H1 (cell line): Measurements from ENCODE around the gene GNAQ. TPM values are rescaled to one million over a fixed set of nuclear protein-coding genes. Genes with fewer than 3 reads are reported as not detected.

ENCODE experiments used
- CTCF ChIA-PET: fragments of 300-600 bp; sonication (Branson Sonifier 250); formaldehyde crosslinking; loops from one replicate; lab custom pipeline; 2021; ENCODE audit not compliant: partially characterized antibody; lab: Charles Lee
- POLR2A ChIA-PET: fragments of 300-600 bp; sonication (Branson Sonifier 250); formaldehyde crosslinking; loops from one replicate; lab custom pipeline; 2021; ENCODE audit warnings: inconsistent platforms; ENCODE audit not compliant: partially characterized antibody; lab: Charles Lee
- DNase-seq, 2 experiments: peaks; one replicate each; pipeline versions ENCODE4 v3.0.0 to v3.0.0-alpha.2; 2010 to 2022; ENCODE audit warnings: low spot score in 2 of 2, low read depth in 1 of 2, mixed read lengths in 1 of 2
- FAIRE-seq: peaks from 2 replicates; lab custom pipeline; 2011; peaks lifted over from hg19 to GRCh38; lab: Jason Lieb, UNC
- H2AFZ ChIP-seq: 2 replicates; pipeline ENCODE4 v1.8.1; 2012; ENCODE audit warnings: low read length, inconsistent platforms
- H2AK5ac ChIP-seq: 2 replicates; pipeline ENCODE4 v1.6.1; 2013; ENCODE audit warnings: low read depth, low read length
- H2BK120ac ChIP-seq: replicated peaks from 2 replicates; pipeline ENCODE3; 2013; ENCODE audit warnings: low read depth, low read length, inconsistent platforms
- H2BK12ac ChIP-seq: 2 replicates; pipeline ENCODE4 v1.6.1; 2013; ENCODE audit warnings: low read depth, low read length
- H2BK15ac ChIP-seq: 2 replicates; pipeline ENCODE4 v1.6.1; 2013; ENCODE audit warnings: low read length
- H2BK20ac ChIP-seq: 2 replicates; pipeline ENCODE4 v1.6.1; 2013; ENCODE audit warnings: low read length
- H2BK5ac ChIP-seq: 2 replicates; pipeline ENCODE4 v1.6.1; 2013; ENCODE audit warnings: low read depth, low read length
- H3K14ac ChIP-seq: 2 replicates; pipeline ENCODE4 v1.6.1; 2013; ENCODE audit warnings: inconsistent platforms; ENCODE audit not compliant: insufficient read length
- H3K18ac ChIP-seq: 2 replicates; pipeline ENCODE4 v1.6.1; 2013; ENCODE audit warnings: low read length; ENCODE audit errors: extremely low read depth
- H3K23ac ChIP-seq: 2 replicates; pipeline ENCODE4 v1.6.1; 2013; ENCODE audit warnings: inconsistent platforms; ENCODE audit not compliant: insufficient read length
- H3K23me2 ChIP-seq: 2 replicates; pipeline ENCODE4 v1.6.1; 2013; ENCODE audit warnings: low read depth, low read length
- H3K27ac ChIP-seq: 2 replicates; pipeline ENCODE4 v1.6.1; 2011; ENCODE audit warnings: low read depth, low read length, inconsistent platforms
- H3K27me3 ChIP-seq, 4 experiments: replicated peaks in 1 of 4; 1 replicate in 1 of 4; 2 replicates in 3 of 4; pipeline versions ENCODE4 v1.6.1 to v1.8.1; 2011 to 2013; ENCODE audit warnings: low read length in 3 of 4, mild to moderate bottlenecking in 3 of 4, inconsistent platforms in 2 of 4, mixed read lengths in 2 of 4, moderate library complexity in 1 of 4; ENCODE audit not compliant: control insufficient read depth in 3 of 4, insufficient read depth in 3 of 4; ENCODE audit errors: extremely low read depth in 1 of 4
- H3K36me3 ChIP-seq, 4 experiments: 2 replicates each; pipeline versions ENCODE4 v1.6.1 to v1.8.1; 2011 to 2013; ENCODE audit warnings: mild to moderate bottlenecking in 4 of 4, low read length in 3 of 4, moderate library complexity in 2 of 4, control low read depth in 1 of 4, inconsistent platforms in 1 of 4; ENCODE audit not compliant: insufficient read depth in 4 of 4, control insufficient read depth in 2 of 4
- H3K4ac ChIP-seq: replicated peaks from 2 replicates; pipeline ENCODE3; 2013; ENCODE audit warnings: low read length, low read depth, mixed read lengths, inconsistent platforms; ENCODE audit not compliant: insufficient read length
- H3K4me1 ChIP-seq, 4 experiments: replicated peaks in 1 of 4; 1 replicate in 1 of 4; 2 replicates in 3 of 4; pipeline versions ENCODE4 v1.6.1 to v1.8.1; 2011 to 2013; ENCODE audit warnings: low read length in 3 of 4, inconsistent platforms in 2 of 4, mixed read lengths in 1 of 4; ENCODE audit not compliant: insufficient read depth in 4 of 4, control insufficient read depth in 3 of 4
- H3K4me2 ChIP-seq, 2 experiments: 2 replicates each; pipeline versions ENCODE4 v1.6.1 to v1.8.1; 2011 to 2013; ENCODE audit warnings: low read depth in 2 of 2, low read length in 2 of 2, control low read depth in 1 of 2, inconsistent platforms in 1 of 2, mild to moderate bottlenecking in 1 of 2; ENCODE audit not compliant: insufficient read depth in 1 of 2
- H3K4me3 ChIP-seq, 4 experiments: fragments of 200-600, 300-600 bp in 1 of 4; sonication (generic), shearing (Covaris generic), sonication (Bioruptor Twin) in 1 of 4; 2 replicates each; pipeline versions ENCODE4 v1.5.1 to v1.8.1; 2011 to 2016; ENCODE audit warnings: low read length in 4 of 4, low read depth in 3 of 4, control low read depth in 2 of 4, inconsistent platforms in 2 of 4, mild to moderate bottlenecking in 2 of 4, mixed read lengths in 1 of 4, moderate library complexity in 1 of 4; ENCODE audit not compliant: insufficient read depth in 2 of 4; ENCODE audit errors: extremely low read depth in 1 of 4
- H3K56ac ChIP-seq: replicated peaks from 2 replicates; pipeline ENCODE3; 2013; ENCODE audit warnings: low read depth, mild to moderate bottlenecking, mixed read lengths, low read length, inconsistent platforms; ENCODE audit not compliant: insufficient read length
- H3K79me1 ChIP-seq: 2 replicates; pipeline ENCODE4 v1.6.1; 2013; ENCODE audit warnings: low read depth, low read length, control low read depth
- H3K79me2 ChIP-seq, 2 experiments: 2 replicates each; pipeline versions ENCODE4 v1.6.1 to v1.8.1; 2012 to 2013; ENCODE audit warnings: low read length in 2 of 2, mild to moderate bottlenecking in 2 of 2, inconsistent platforms in 1 of 2; ENCODE audit not compliant: insufficient read depth in 2 of 2, control insufficient read depth in 1 of 2
- H3K9ac ChIP-seq, 4 experiments: replicated peaks in 1 of 4; 1 replicate in 1 of 4; 2 replicates in 3 of 4; pipeline versions ENCODE4 v1.6.1 to v1.8.1; 2011 to 2013; ENCODE audit warnings: low read depth in 3 of 4, low read length in 3 of 4, control low read depth in 2 of 4, mild to moderate bottlenecking in 2 of 4, moderate library complexity in 2 of 4, inconsistent platforms in 1 of 4; ENCODE audit errors: extremely low read depth in 1 of 4
- H3K9me3 ChIP-seq, 2 experiments: 2 replicates each; pipeline versions ENCODE4 v1.6.1 to v1.8.1; 2012 to 2013; ENCODE audit warnings: mild to moderate bottlenecking in 2 of 2, moderate library complexity in 2 of 2, control low read depth in 1 of 2, inconsistent platforms in 1 of 2, low read depth in 1 of 2, low read length in 1 of 2, mixed read lengths in 1 of 2; ENCODE audit not compliant: insufficient read depth in 2 of 2
- H4K20me1 ChIP-seq, 2 experiments: replicated peaks in 1 of 2; 2 replicates each; pipeline versions ENCODE3 to v1.8.1; 2011 to 2013; ENCODE audit warnings: inconsistent platforms in 2 of 2, low read length in 2 of 2, mild to moderate bottlenecking in 1 of 2; ENCODE audit not compliant: insufficient read depth in 2 of 2, control insufficient read depth in 1 of 2
- H4K5ac ChIP-seq: 2 replicates; pipeline ENCODE4 v1.6.1; 2013; ENCODE audit warnings: low read length, low read depth, mixed read lengths, inconsistent platforms; ENCODE audit not compliant: insufficient read length
- H4K8ac ChIP-seq: 2 replicates; pipeline ENCODE4 v1.8.0; 2013; ENCODE audit warnings: mild to moderate bottlenecking, moderate library complexity, low read length, inconsistent platforms; ENCODE audit not compliant: insufficient read depth; ENCODE audit errors: extremely low read depth
- H4K91ac ChIP-seq: replicated peaks from 2 replicates; pipeline ENCODE3; 2013; ENCODE audit warnings: low read length, mixed read lengths, inconsistent platforms; ENCODE audit not compliant: insufficient read length
- ASH2L ChIP-seq: fragments of 200-600, 300-600 bp; sonication (generic); IDR thresholded peaks from one replicate; pipeline ENCODE4 v1.7.1; 2017; ENCODE audit warnings: low read length
- CBX8 ChIP-seq: fragments of 300-800, 300-1000 bp; sonication (generic); IDR thresholded peaks from 2 replicates; pipeline ENCODE4 v1.7.1; 2016; ENCODE audit warnings: low read depth, low read length, borderline replicate concordance
- CHD1 ChIP-seq: IDR thresholded peaks from 2 replicates; pipeline ENCODE4 v1.6.1; 2012; ENCODE audit warnings: low read depth, low read length, improper control_type of control experiment
- MAFK ChIP-seq: IDR thresholded peaks from 2 replicates; pipeline ENCODE4 v1.6.1; 2012; ENCODE audit warnings: low read depth, mild to moderate bottlenecking, improper control_type of control experiment, low read length
- NANOG ChIP-seq: IDR thresholded peaks from 2 replicates; pipeline ENCODE4 v1.6.1; 2011; ENCODE audit warnings: low read length, low read depth, mild to moderate bottlenecking, inconsistent platforms; ENCODE audit not compliant: insufficient read depth, poor library complexity, severe bottlenecking
- NRF1 ChIP-seq: IDR thresholded peaks from 2 replicates; pipeline ENCODE4 v1.6.1; 2011; ENCODE audit warnings: mild to moderate bottlenecking, low read depth, low read length, improper control_type of control experiment
- PHF8 ChIP-seq: fragments of 200-600 bp; sonication (generic); conservative IDR thresholded peaks from 2 replicates; pipeline ENCODE4 v1.7.1; 2012; ENCODE audit warnings: low read depth, mild to moderate bottlenecking, inconsistent platforms, low read length, moderate library complexity
- POU5F1 ChIP-seq: IDR thresholded peaks from 2 replicates; pipeline ENCODE4 v1.6.1; 2011; ENCODE audit warnings: low read depth, mild to moderate bottlenecking, low read length, moderate library complexity
- RAD21 ChIP-seq, 2 experiments: IDR thresholded peaks in 1 of 2; conservative IDR thresholded peaks in 1 of 2; 2 replicates each; pipeline ENCODE4 v1.6.1; 2011; ENCODE audit warnings: low read depth in 2 of 2, low read length in 2 of 2, improper control_type of control experiment in 1 of 2, inconsistent platforms in 1 of 2, mild to moderate bottlenecking in 1 of 2, moderate library complexity in 1 of 2
- RBBP5 ChIP-seq: IDR thresholded peaks from 2 replicates; pipeline ENCODE4 v1.7.1; 2012; ENCODE audit warnings: low read depth, mild to moderate bottlenecking, inconsistent platforms, low read length, moderate library complexity, borderline replicate concordance
- SAP30 ChIP-seq: fragments of 300-600 bp; sonication (generic); IDR thresholded peaks from 2 replicates; pipeline ENCODE4 v1.7.1; 2012; ENCODE audit warnings: low read length, moderate library complexity, mild to moderate bottlenecking, inconsistent platforms; ENCODE audit not compliant: insufficient read depth, insufficient replicate concordance
- TAF1 ChIP-seq: IDR thresholded peaks from 2 replicates; pipeline ENCODE4 v1.6.1; 2011; ENCODE audit warnings: mild to moderate bottlenecking, low read depth, low read length
- TBP ChIP-seq: IDR thresholded peaks from 2 replicates; pipeline ENCODE4 v1.6.1; 2011; ENCODE audit warnings: low read depth, low read length, improper control_type of control experiment
- TEAD4 ChIP-seq: IDR thresholded peaks from 2 replicates; pipeline ENCODE4 v1.6.1; 2012; ENCODE audit warnings: low read depth, low read length, inconsistent platforms, mixed read lengths
- YY1 ChIP-seq: IDR thresholded peaks from 2 replicates; pipeline ENCODE4 v1.6.1; 2011; ENCODE audit warnings: low read depth, mild to moderate bottlenecking, low read length
- WGBS, 2 experiments: shearing (Covaris generic) in 1 of 2; methylation state at CpG; one replicate each; pipeline versions ENCODE4 v1.1.6 to v1.1.7; 2013 to 2015; ENCODE audit warnings: low lambda C conversion rate in 2 of 2, mixed read lengths in 2 of 2, inconsistent platforms in 1 of 2, low coverage in 1 of 2, missing lambda C conversion rate in 1 of 2; ENCODE audit not compliant: insufficient replicate concordance in 2 of 2, insufficient coverage in 1 of 2, insufficient read length in 1 of 2; ENCODE audit errors: extremely low coverage in 1 of 2, missing lambda C conversion rate in 1 of 2; 5-methylcytosine and 5-hydroxymethylcytosine counted together
- polyA plus RNA-seq, 7 experiments: library from polyadenylated mRNA; depleted of rRNA in 3 of 7; stranded (reverse) in 5 of 7; unstranded in 2 of 7; fragments of >200 nt in 5 of 7; fragments of 200-250 nt in 2 of 7; gene quantifications; 1 replicate in 5 of 7; 2 replicates in 1 of 7; 4 replicates in 1 of 7; pipeline versions ENCODE4 v1.2.1 to v1.2.3, GENCODE V29; 2011 to 2013; ENCODE audit warnings: missing spikeins in 2 of 7, mixed read lengths in 2 of 7
- total RNA-seq: library from RNA; stranded (reverse); fragmentation: NEBNext Ultra II Directional; extraction: Animal tissue kit (Norgen Biotek cat#: 25700); gene quantifications from 2 replicates; pipeline ENCODE4 v1.2.1, GENCODE V29; 2021

Gene GNAQ
- total and polyA plus RNA-seq, 2 of the 8 experiments (the other 6 are each of a cell fraction or from before 2014, with no cell fraction given): 22.8 to 63.8 TPM

- Histone ChIP-seq H3K23me2 (no peaks in the 10 kb centered on the region; the same call in 1 of the 2 replicates), H4K8ac (no peak overlapping the region), H4K91ac (no peak overlapping the region), H3K27ac (no peak overlapping the region), H3K4me1 (peaks cover 0 to 3% (median 0%) of the 10 kb centered on the region in 4 experiments; a peak in 2 of 7 replicates), H3K79me2 (no peaks in the 10 kb centered on the region), H3K36me3 (no peaks in the 10 kb centered on the region; a peak in 1 of 8 replicates), H3K18ac (no peak overlapping the region), H2AFZ (no peak overlapping the region), H3K79me1 (no peaks in the 10 kb centered on the region), H3K23ac (no peak overlapping the region), H3K9me3 (no peaks in the 10 kb centered on the region), H3K27me3 (no peaks in the 10 kb centered on the region), H2BK15ac (no peak overlapping the region), H2BK12ac (no peak overlapping the region), H3K9ac (no peak overlapping the region), H3K14ac (no peak overlapping the region), H2BK20ac (no peak overlapping the region), H2AK5ac (no peak overlapping the region), H4K5ac (no peak overlapping the region), H4K20me1 (no peaks in the 10 kb centered on the region), H3K4me3 (no peak overlapping the region), H2BK5ac (no peak overlapping the region), H3K4ac (no peak overlapping the region), H2BK120ac (no peak overlapping the region), H3K56ac (no peak overlapping the region), H3K4me2 (no peak overlapping the region)
- WGBS, 2 experiments: 92% methylated on average over 2 of the region's 2 CpGs; no CpG with 5 or more reads in 1 of the 2 experiments
- POLR2A ChIA-PET: no interaction called here
- CTCF ChIA-PET: interaction anchor here (0.6 kb wide), 1 partner anchor 11 kb away, joined by 4 read pairs; no protein-coding TSS in a partner anchor
- no peak for DNase-seq
- no peak for FAIRE-seq
- TF ChIP-seq CBX8 (no peak), RBBP5 (no peak), PHF8 (no peak), TEAD4 (no peak), NANOG (no peak), POU5F1 (no peak), MAFK (no peak), NRF1 (no peak), TBP (no peak), YY1 (no peak), TAF1 (no peak), RAD21 (IDR thresholded peaks at IDR 0.05 in 1 of 2, conservative IDR thresholded peaks at IDR 0.05 in 1 of 2; ENCODE audit: low read depth in 2 of 2, low read length in 2 of 2) (no peak), SAP30 (no peak), CHD1 (no peak), ASH2L (no peak)
Observed at GRCh38 chr9:77808751-77809081, 222.9 kb downstream of the GNAQ start.
